Ovary (tissue), 9 donors: ENCODE results near the gene GTF2IRD1. TPM values are rescaled to one million over a fixed set of nuclear protein-coding genes. Genes with fewer than 3 reads are reported as not detected.

ENCODE experiments used
- DNase-seq, 5 donors: peaks; one replicate each; pipeline ENCODE4 v3.0.0-alpha.2; 2019 to 2020
- H3K27ac ChIP-seq, 2 donors: fragments of 200-600 bp; one replicate each; pipeline versions ENCODE4 v1.5.1 to v1.8.0; 2019 to 2022
- H3K27me3 ChIP-seq: fragments of 200-600 bp; one replicate; pipeline ENCODE4 v1.8.0; 2022
- H3K36me3 ChIP-seq: fragments of 200-600 bp; sonication (generic); one replicate; pipeline ENCODE4 v1.5.1; 2019
- H3K4me1 ChIP-seq: one replicate; pipeline ENCODE4 v1.8.1; 2013; ENCODE audit warnings: mild to moderate bottlenecking, moderate library complexity; ENCODE audit not compliant: insufficient read depth
- H3K4me3 ChIP-seq: fragments of 200-600 bp; sonication (generic); one replicate; pipeline ENCODE4 v1.5.1; 2017
- H3K9me3 ChIP-seq, 2 donors: fragments of 200-600 bp in 1 of 2; sonication (generic) in 1 of 2; one replicate each; pipeline versions ENCODE4 v1.5.1 to v1.8.1; 2013 to 2019; ENCODE audit warnings: mild to moderate bottlenecking in 1 of 2, moderate library complexity in 1 of 2
- EP300 ChIP-seq: sonication (generic); formaldehyde crosslinking; IDR thresholded peaks from one replicate; pipeline ENCODE4 v1.6.1; 2017; ENCODE audit warnings: antibody characterized with exemption
- POLR2A ChIP-seq: fragments of 450-650 bp; IDR thresholded peaks from one replicate; pipeline ENCODE4 v1.6.1; 2017; ENCODE audit warnings: antibody characterized with exemption, mild to moderate bottlenecking, moderate library complexity
- WGBS, 3 donors: extraction: QIAGEN DNeasy Blood & Tissue Kit in 1 of 3; methylation state at CpG; one replicate each; pipeline versions ENCODE4 v1.1.5 to v1.1.7; 2013 to 2017; 5-methylcytosine and 5-hydroxymethylcytosine counted together
- intact Hi-C, 4 donors: fragments of 100-400 bp; cut with DNase I; formaldehyde crosslinking; loops; one replicate each; pipeline versions ENCODE4 v1.11.0 to v1.15.1; 2022 to 2023
- polyA plus RNA-seq, 2 donors: library from polyadenylated mRNA; stranded (reverse); fragments of 200-250 nt in 1 of 2; fragments of 350-450 nt in 1 of 2; fragmentation: Illumina TruSeq in 1 of 2; extraction: RNeasy Lipid Tissue Mini Kit (QIAGEN cat#74804) in 1 of 2; gene quantifications; one replicate each; pipeline ENCODE4 v1.2.3, GENCODE V29; 2013 to 2014
- total RNA-seq, 7 donors: library from RNA; depleted of rRNA in 2 of 7; stranded (reverse); fragments of >200 nt in 2 of 7; fragmentation: NEBNext Ultra II Directional in 3 of 7; extraction: Animal tissue kit (Norgen Biotek cat#: 25700) in 3 of 7; gene quantifications; one replicate each; pipeline versions ENCODE4 v1.1.0 to v1.2.4, GENCODE V29; 2016 to 2023
- TF ChIP-seq, protein P1 (sequence below), 3 donors: fragments of 450-650 bp in 2 of 3; fragments of 200-600 bp in 1 of 3; IDR thresholded peaks; one replicate each; pipeline versions ENCODE4 v1.5.1 to v1.8.0; 2016 to 2022; ENCODE audit warnings: antibody characterized with exemption in 3 of 3, mild to moderate bottlenecking in 1 of 3
- donor health status: DM: no; HTN: no; CAD: no; lungs with moderate emphysema.
- donor health status: DM: no; HTN: no; CAD: no.
- donor health status: Bipolar disorder and iron deficiency.
- donor health status: DM: yes; HTN: yes; CAD: no.
- donor health status: DM: no; HTN: no; CAD: no.
- donor health status: DM: yes; HTN: yes; CAD: no.

GTF2IRD1 gene
- total and polyA plus RNA-seq, 9 donors: 12.0 to 39.0 (median 28.0) TPM

DNA sequence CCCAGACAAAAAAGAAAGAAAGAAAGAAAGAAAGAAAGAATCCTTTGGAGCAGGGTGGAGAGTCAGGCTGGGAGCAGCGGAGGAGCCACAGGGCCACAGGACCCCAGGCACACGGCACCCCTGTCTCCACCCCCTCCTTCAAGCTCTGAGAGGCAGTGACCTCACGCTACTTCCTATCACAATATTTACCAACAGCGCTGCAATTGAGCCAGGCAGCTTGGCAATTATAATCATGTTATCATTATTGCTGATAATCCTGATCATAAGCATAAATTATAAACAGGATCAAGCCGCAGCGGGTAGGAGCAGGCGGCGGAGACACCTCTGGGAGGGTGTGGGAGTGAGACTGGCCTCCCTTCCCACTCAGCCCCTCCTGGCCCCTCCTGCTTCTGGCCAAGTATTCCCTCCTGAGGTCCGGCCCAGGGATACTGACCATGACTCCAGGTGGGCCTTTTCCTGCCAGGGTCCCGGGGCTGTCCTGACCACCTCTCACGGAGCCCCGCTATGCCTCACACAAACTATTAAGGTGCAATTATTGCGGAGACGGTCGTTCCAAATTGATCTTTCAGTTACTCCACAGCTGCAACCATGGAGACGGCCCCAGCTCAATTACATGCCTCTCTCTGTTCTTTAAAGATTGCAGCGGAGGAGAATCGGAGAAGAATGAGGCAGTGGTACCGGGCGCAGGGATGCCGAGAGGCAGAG lies 10.0 kb upstream of the GTF2IRD1 start:
- no peak for DNase-seq
- Histone ChIP-seq H3K36me3 (no peaks in the 10 kb centered on the region), H3K4me3 (no peak overlapping the region), H3K4me1 (no peaks in the 10 kb centered on the region), H3K27ac (no peak overlapping the region), H3K9me3 (no peaks in the 10 kb centered on the region), H3K27me3 (no peaks in the 10 kb centered on the region)
- WGBS, 3 donors: 14 to 23% (median 17%) methylated on average over 21 of the region's 21 CpGs
- intact Hi-C loops: loop anchor here in 1 of 4 donors (10.0 kb wide), 1 partner anchor 121 kb away; no protein-coding TSS in a partner anchor
- TF ChIP-seq, protein P1, sequence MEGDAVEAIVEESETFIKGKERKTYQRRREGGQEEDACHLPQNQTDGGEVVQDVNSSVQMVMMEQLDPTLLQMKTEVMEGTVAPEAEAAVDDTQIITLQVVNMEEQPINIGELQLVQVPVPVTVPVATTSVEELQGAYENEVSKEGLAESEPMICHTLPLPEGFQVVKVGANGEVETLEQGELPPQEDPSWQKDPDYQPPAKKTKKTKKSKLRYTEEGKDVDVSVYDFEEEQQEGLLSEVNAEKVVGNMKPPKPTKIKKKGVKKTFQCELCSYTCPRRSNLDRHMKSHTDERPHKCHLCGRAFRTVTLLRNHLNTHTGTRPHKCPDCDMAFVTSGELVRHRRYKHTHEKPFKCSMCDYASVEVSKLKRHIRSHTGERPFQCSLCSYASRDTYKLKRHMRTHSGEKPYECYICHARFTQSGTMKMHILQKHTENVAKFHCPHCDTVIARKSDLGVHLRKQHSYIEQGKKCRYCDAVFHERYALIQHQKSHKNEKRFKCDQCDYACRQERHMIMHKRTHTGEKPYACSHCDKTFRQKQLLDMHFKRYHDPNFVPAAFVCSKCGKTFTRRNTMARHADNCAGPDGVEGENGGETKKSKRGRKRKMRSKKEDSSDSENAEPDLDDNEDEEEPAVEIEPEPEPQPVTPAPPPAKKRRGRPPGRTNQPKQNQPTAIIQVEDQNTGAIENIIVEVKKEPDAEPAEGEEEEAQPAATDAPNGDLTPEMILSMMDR (IDR thresholded peaks at IDR 0.05): no peak
- no peak for TF ChIP-seq POLR2A
- TF ChIP-seq EP300: no peak

DNA sequence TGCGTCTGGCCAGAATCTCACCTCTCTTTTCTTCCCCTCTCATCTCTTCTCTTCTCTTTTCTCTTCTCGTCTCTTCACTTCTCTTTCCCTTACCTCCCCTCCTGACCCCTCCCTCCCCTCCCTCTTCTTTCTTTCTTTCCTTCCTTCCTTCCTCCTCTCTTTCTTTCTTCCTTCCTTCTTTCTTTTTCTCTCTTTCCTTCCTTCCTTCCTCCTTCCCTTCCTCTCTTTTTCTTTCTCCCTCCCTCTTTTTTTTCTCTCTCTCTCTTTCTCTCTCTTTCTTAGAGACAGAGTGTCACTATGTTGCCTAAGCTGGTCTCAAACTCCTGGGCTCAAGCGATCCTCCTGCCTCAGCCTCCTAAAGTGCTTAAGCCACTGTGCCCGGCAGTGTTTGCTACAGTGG lies 4.6 kb upstream of the GTF2IRD1 start:
- DNase-seq: no peak
- intact Hi-C loops: loop anchor here in 1 of 4 donors (10.0 kb wide), 1 partner anchor 116 kb away; no protein-coding TSS in a partner anchor
- Histone ChIP-seq H3K4me3 (no peak overlapping the region), H3K27ac (no peak overlapping the region), H3K27me3 (no peaks in the 10 kb centered on the region), H3K9me3 (no peaks in the 10 kb centered on the region), H3K36me3 (no peaks in the 10 kb centered on the region), H3K4me1 (peaks cover 4% of the 10 kb centered on the region)
- TF ChIP-seq EP300: no peak
- TF ChIP-seq, protein P1 (IDR thresholded peaks at IDR 0.05): no peak
- TF ChIP-seq POLR2A: no peak
- 92 to 96% (median 95%) methylated on average over 4 of the region's 4 CpGs for WGBS, 3 donors

DNA sequence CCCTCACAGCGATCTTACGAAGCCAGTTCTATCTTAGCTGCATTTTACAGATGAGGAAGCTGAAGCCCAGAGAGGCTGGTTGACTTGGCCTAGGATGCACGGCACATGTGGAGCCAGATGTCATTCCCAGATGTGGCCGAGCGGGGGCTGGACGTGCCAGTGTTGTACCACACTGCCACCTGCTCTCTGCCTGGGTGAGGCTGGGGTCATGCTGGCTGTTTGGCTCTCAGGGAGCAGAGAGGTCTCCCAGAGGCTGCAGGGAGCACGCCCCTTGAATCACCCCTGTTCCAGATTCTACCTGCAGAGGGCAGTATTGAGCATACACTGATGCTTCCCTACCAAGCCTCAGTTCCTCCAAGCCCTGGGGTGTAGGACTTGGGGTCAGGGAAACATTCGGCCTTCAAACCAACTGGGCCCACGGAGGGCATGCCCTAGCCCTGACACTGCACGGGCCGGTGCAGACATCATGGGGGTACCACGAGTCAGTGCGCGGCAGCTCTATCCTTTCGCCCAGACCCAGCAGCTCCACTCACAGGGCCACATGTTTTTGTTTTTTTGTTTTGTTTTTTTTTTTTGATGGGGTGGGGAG lies 3.8 kb upstream of the GTF2IRD1 start:
- Histone ChIP-seq H3K9me3 (no peaks in the 10 kb centered on the region), H3K36me3 (no peaks in the 10 kb centered on the region), H3K4me3 (no peak overlapping the region), H3K27ac (no peak overlapping the region), H3K27me3 (no peaks in the 10 kb centered on the region), H3K4me1 (peaks cover 6% of the 10 kb centered on the region)
- WGBS, 3 donors: 80 to 85% (median 81%) methylated on average over 15 of the region's 15 CpGs
- TF ChIP-seq, protein P1 (IDR thresholded peaks at IDR 0.05): peak in 2 of 3 donors; percentile 51 to 70
- no peak for TF ChIP-seq EP300
- DNase-seq: peak in 3 of 5 donors; percentile 38 to 51 (median 45)
- intact Hi-C loops: loop anchor here in 1 of 4 donors (10.0 kb wide), 1 partner anchor 115 kb away; no protein-coding TSS in a partner anchor

DNA sequence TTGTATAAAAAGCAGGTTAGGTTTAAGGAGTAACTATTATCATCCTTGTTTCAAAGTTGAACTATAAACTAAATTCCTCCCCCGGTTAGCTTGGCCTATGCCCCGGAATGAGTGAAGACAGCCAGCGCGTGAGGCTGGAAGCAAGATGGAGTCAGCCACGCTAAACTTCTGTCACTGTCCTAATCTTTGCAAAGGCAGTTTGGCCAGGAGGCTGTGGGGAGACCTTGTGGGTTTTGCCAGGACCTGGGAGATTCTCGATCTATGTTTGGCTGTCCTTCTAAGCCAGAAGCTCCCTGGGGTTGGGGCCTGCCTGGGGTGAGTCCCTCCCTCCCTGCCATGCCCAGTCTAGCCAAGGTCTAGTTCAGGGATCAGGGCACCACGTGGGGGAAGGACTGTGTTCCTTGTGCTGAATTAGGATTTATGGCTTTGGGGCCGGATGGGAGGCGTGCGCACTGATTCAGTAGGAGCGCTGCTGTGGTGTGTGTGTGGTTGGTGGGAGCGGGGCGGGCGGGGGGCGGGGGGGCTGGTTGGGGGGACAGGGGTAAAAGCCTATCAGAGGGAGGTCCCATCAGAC lies 871 bp upstream of the GTF2IRD1 start:
- peak overlapping the region; percentile 44 for H3K4me3 ChIP-seq
- H3K27ac ChIP-seq: peak overlapping the region; percentile 85 to 91
- intact Hi-C loops: loop anchor here in 1 of 4 donors (2.0 kb wide), 1 partner anchor 28 kb away; no protein-coding TSS in a partner anchor
- TF ChIP-seq POLR2A (no peak), EP300 (no peak)
- TF ChIP-seq, protein P1 (IDR thresholded peaks at IDR 0.05): no peak
- WGBS, 3 donors: 3 to 7% (median 6%) methylated on average over 15 of the region's 15 CpGs
- H3K4me1 ChIP-seq: peaks cover 6% of the 10 kb centered on the region
- no peaks in the 10 kb centered on the region for H3K36me3 ChIP-seq
- H3K27me3 ChIP-seq: no peaks in the 10 kb centered on the region
- H3K9me3 ChIP-seq: no peaks in the 10 kb centered on the region
- peak; percentile 69 to 83 (median 72) for DNase-seq
